Osteocyte (in vitro differentiated cells): ENCODE measurements around the gene GEN1. TPM values are rescaled to one million over a fixed set of nuclear protein-coding genes. Genes with fewer than 3 reads are reported as not detected.
"Not testable (repeated sequence)": the region's sequence is repeated elsewhere in the genome, so short reads cannot be mapped to it uniquely, and the experiment has no call there.

ENCODE experiments used
- DNase-seq: peaks from one replicate; pipeline ENCODE4 v3.0.0; 2021; ENCODE audit warnings: mixed read lengths; ENCODE audit not compliant: unreplicated experiment; ENCODE audit errors: extremely low spot score
- H3K27ac Mint-ChIP-seq: one replicate; pipeline ENCODE4 v1.8.0; 2021; ENCODE audit warnings: mild to moderate bottlenecking, mixed read lengths; ENCODE audit not compliant: unreplicated experiment
- H3K27me3 Mint-ChIP-seq: one replicate; pipeline ENCODE4 v1.8.0; 2021; ENCODE audit warnings: mixed read lengths; ENCODE audit not compliant: unreplicated experiment
- H3K36me3 Mint-ChIP-seq: one replicate; pipeline ENCODE4 v1.8.0; 2021; ENCODE audit warnings: mixed read lengths; ENCODE audit not compliant: unreplicated experiment
- H3K4me1 Mint-ChIP-seq: one replicate; pipeline ENCODE4 v1.8.0; 2021; ENCODE audit warnings: mixed read lengths; ENCODE audit not compliant: unreplicated experiment
- H3K4me3 Mint-ChIP-seq: one replicate; pipeline ENCODE4 v1.8.0; 2021; ENCODE audit warnings: mild to moderate bottlenecking, moderate library complexity, mixed read lengths; ENCODE audit not compliant: unreplicated experiment
- H3K9me3 Mint-ChIP-seq: one replicate; pipeline ENCODE4 v1.8.0; 2021; ENCODE audit warnings: mixed read lengths; ENCODE audit not compliant: unreplicated experiment
- CTCF ChIP-seq: fragments of 200-600 bp; sonication (generic); IDR thresholded peaks from 2 replicates; pipeline ENCODE4 v1.5.0; 2021; ENCODE audit warnings: antibody characterized with exemption, mild to moderate bottlenecking, moderate library complexity
- total RNA-seq: library from RNA; stranded (reverse); gene quantifications from 2 replicates; pipeline ENCODE4 v1.2.1, GENCODE V29; 2021

Gene GEN1
- total RNA-seq, 1 donor from 2014 or later, result 11.0 TPM

- no peaks in the 10 kb centered on the region for H3K4me1 Mint-ChIP-seq
- H3K27ac Mint-ChIP-seq, result no peak overlapping the region
- no peak for TF ChIP-seq CTCF
- H3K27me3 Mint-ChIP-seq, result peaks cover 17% of the 10 kb centered on the region
- H3K36me3 Mint-ChIP-seq, result no peaks in the 10 kb centered on the region
- no peaks in the 10 kb centered on the region for H3K9me3 Mint-ChIP-seq
- no peak for DNase-seq
- H3K4me3 Mint-ChIP-seq, result no peak overlapping the region
Observed at GRCh38 chr2:17821535-17822444, 67.9 kb downstream of the GEN1 start.

- DNase-seq, result no peak
- Mint-ChIP-seq H3K27ac (no peak overlapping the region), H3K4me1 (no peaks in the 10 kb centered on the region), H3K9me3 (no peaks in the 10 kb centered on the region), H3K4me3 (no peak overlapping the region), H3K36me3 (no peaks in the 10 kb centered on the region), H3K27me3 (peaks cover 15% of the 10 kb centered on the region)
- TF ChIP-seq CTCF, result no peak
Observed at GRCh38 chr2:17822445-17823117, 68.6 kb downstream of the GEN1 start.

GRCh38 chr2:17823646-17824045 lies 69.7 kb downstream of the GEN1 start:
- not testable (repeated sequence) for H3K27ac Mint-ChIP-seq, H3K4me1 Mint-ChIP-seq, H3K4me3 Mint-ChIP-seq, H3K36me3 Mint-ChIP-seq, DNase-seq, H3K9me3 Mint-ChIP-seq
- peaks cover 23% of the 10 kb centered on the region for H3K27me3 Mint-ChIP-seq

- Mint-ChIP-seq H3K9me3 (no peaks in the 10 kb centered on the region), H3K4me3 (no peak overlapping the region), H3K27me3 (peaks cover 39% of the 10 kb centered on the region), H3K27ac (no peak overlapping the region), H3K36me3 (no peaks in the 10 kb centered on the region), H3K4me1 (peaks cover 4% of the 10 kb centered on the region)
- DNase-seq, result no peak
- TF ChIP-seq CTCF, result no peak
Observed at GRCh38 chr2:17827316-17827715, 73.4 kb downstream of the GEN1 start.

GRCh38 chr2:17827785-17828184 lies 73.8 kb downstream of the GEN1 start:
- Mint-ChIP-seq H3K36me3 (no peaks in the 10 kb centered on the region), H3K9me3 (no peaks in the 10 kb centered on the region), H3K27ac (no peak overlapping the region), H3K27me3 (peaks cover 40% of the 10 kb centered on the region), H3K4me3 (no peak overlapping the region), H3K4me1 (peaks cover 4% of the 10 kb centered on the region)
- TF ChIP-seq CTCF, result no peak
- no peak for DNase-seq
